Brain pericyte (primary cell): Measurements from ENCODE around the gene SNPH.
A peak's percentile ranks its signal among the peaks of the same experiment; 100 is the strongest.

ENCODE experiments used
- DNase-seq: peaks from one replicate; pipeline ENCODE4 v3.0.0-alpha.2; 2012; ENCODE audit warnings: low read depth, low spot score

SNPH gene

DNA sequence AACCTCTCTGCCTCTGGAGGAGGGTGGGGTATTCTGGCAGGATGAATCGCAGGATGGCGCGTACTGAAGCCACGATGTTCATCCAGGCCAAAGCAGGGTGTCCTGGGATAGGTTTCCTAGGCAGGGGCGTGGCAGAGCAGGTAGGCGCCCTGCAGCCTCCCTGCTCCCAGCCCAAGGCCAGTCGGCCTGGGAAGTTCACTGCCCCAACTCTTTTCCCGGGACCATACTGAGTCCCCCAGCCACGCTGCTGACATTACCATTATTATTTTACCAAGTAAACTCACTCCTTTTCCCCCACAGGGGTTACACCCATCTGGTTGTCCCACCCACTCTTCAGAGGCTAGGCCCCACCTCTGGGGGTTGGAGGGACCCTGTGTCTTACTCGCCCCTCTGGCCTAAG, 41.1 kb downstream of the SNPH start:
- no peak for DNase-seq

DNA sequence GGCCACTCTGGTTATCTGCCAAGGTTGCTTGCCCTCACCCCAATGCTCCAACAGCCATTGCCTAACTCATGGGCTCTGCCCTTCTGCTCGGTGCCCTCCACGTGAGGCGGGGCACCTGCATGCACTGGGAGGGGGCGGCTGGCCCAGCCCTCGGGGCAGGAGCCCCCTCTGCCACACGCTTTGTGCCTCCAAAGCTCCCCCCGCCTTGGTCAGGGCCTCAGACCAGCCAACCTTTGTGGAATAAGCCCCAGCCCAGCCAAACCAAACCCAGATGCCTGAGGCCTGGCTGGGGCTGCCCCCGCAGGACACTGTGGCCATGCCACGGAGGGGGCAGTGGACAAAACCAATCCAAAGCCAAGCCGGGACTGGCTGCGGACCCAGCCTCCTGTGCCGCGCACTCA, 41.5 kb downstream of the SNPH start:
- no peak for DNase-seq

DNA sequence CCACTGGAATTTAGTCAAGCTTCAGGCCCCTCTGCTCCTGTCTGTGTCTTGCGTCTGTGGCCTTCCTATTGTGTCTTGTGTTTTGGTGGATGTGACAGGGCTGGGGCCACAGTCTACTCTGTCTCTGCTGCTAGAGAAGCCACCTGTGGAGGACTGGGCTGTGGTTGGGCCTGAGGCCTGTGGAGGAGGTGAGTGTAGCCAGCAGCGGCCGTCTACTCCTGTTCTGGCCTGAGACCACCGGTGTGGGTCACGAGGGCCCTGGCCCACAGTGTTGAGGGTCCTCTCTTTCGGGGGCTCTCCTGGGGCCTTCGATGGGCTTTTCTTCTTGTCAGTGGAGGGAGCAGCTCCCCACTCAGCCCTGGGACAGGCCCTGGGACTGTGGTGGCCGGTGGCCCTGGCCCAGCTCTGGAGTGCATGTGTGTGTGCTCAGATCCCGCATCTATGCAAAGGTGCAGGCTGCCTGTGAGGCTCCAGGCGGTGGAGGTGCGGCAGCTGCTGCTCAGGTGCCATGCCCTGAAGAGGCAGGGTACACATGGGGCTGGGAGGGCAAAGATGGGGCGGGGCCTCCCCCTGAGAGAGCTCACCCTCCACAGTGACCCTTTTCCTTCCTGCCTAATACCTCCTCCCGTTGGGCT, 42.1 kb downstream of the SNPH start:
- no peak for DNase-seq

DNA sequence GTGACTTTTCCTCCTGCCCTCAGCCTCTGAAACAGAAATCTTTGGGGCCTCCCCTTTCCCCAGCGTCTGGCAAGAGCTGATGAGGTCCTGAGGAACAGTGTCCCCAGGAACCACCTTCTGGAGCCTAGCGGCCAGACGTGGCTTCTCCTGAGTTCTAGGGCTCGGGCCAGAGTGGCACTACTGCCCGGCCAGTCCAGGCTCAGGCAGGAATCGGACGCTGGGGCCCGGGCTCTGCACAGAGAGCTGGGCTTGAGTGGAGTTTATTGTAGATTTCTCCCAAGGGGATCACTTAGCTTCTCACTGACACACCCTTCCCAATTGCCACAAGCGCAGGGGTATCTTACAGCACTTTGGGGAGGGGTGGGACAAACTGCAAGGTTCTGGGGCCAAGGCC, 42.6 kb downstream of the SNPH start:
- DNase-seq, result no peak

DNA sequence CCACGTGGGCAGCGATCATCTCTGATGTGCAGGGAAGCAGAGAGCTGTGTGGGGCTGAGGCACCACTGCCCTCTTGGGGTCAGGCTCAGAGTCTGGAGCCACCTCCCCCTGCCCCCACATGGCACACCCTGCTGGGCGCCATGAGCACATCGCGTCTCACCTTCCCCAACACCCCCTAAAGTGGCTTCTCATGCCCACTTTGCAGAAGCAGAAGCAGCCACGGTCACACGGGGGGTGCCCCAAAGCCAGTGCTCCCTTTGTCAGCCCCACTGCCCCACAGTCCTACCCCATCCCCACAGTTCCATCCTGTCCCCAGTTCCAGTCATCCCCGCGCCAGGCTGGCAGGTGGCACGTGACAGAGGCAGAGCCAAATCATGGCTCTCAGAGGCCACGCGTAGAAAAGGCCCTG, 43.3 kb downstream of the SNPH start:
- no peak for DNase-seq

DNA sequence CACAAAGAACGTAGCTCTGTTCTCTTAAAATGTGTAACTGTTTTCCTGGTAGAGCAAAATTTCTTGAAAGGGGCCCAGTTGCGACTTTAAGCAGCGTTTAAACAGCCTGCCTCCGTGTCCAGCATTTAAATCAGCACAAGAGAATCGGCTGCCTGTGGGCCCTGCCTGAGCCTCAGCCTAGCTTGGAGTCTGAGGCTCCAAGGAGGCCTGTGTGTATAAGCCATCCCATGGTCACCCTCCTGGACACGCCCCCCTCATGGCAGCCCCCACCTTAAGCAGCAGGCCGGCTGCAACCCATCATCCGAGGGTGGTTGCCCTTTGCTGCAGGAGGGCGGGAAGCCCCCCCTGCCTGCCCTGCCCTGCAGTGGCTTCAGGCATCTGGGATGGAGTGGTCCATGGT, 44.0 kb downstream of the SNPH start:
- DNase-seq, result no peak

DNA sequence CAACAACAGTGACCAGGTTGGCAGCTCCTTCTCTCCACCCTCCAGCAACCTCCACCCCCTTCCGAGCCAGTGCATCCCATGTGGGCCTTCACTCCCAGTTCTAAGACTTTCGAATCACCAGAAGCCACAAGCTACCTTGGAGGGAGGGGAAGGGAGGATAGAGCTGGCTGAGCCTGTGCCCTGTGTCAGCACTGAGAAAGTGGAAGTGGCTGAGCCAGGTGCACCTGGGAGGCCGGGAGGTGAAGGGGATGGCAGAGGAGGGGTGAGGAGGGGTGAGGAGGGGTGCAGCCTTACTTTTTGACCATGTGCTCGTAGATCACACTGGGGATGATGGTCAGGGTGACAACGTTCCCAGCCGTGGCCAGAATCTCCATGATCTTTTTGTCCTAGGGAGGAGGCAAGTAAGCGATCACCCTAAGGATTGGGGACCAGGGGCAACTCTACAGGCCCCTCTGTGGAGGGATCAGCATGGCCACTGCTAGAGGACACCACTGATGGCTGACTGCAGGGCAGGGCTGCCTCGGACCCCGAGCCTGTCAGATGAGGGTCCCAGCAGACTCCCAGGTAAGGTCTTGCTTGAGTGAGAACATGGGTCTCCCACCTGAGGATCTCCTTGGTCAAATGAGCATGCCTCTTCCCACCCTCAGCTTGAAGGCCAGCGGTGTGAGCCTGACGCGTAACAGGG, 44.6 kb downstream of the SNPH start:
- DNase-seq, result no peak

DNA sequence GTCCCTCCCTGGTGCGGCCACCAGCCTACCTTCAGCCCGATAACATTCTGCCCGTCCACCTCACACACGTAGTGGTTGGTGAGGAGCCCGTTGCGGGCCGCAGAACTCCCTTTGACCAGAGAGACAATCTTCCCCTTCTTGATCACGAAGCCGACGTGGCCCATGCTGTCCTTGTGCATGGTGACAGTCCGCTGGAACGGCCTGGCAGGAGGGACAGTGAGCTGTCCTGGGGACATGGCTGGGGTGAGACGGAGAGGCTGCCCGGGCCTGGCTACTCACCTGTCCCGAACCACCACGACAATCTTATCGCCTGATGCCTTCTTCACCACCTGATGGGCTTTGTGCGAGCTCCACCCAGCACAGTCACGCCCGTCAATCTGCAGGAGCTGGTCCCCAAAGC, 46.2 kb downstream of the SNPH start:
- DNase-seq, result no peak

DNA sequence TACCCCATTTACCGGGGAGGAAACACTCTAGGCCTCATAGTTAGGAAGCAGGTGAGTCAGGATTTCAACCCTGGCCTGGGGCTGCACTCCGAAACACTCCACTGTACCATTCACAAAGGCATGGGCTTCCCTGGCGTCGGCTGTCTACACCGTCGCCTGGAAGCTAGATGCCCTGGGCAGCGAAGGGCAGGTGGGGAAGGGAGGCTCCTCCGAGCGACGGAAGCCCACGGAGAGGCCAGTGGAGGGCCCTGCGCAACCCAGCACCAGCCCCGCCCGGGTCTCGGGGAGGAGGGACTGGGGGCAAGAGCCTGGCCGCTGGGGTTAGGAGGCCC, 46.8 kb downstream of the SNPH start:
- DNase-seq, result no peak

DNA sequence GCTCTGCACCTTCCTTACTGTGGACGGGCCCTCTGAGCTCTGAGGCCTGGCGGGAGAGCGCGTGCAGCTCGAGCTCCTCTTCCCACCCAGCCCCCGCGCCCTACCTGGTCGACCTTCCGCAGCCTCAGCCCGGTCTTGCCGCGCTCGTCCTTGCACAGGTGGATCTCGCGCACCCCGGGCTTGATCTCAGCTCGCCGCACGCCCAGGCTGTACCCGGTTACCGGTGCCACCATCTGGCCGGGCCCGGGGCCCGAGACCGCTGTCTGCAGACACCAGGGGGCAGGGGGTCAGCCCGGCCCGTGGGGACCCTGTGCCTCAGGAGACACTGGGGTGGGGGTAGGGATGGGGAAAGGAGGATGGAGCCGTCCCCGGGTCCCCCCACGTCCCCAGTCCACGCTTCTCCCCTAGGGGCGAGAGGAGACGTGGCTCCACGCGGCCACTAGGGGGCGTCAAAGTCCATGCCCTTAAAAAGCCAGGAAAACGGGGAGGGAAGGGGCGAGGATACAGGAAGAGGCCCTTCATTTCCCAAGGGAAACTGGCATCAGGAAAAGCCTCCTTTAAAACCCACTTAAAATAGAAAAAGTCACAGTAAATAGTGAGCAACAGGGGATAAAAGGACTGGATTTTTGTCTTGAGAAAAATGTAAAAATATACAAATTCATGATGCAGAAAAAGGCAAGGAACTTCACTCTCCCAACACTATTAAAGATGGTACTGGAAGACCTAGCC, 47.3 kb downstream of the SNPH start:
- DNase-seq, result no peak

DNA sequence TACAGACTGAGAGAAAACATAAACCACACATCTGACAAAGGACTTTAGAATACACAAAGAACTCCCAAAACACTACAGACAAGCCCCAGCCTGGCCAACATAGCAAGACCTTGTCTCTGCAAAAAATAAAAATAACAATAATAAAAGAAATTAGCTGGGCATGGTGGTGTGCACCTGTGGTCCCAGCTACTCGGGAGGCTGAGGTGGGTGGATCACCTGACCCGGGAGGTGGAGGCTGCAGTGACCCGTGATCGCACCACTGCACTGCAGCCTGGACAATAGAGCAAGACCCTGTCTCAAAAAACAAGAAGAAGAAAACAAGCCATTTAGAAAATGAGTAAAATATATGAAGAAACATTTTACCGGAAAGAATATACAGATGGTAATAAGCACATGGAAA, 49.7 kb downstream of the SNPH start:
- no peak for DNase-seq

DNA sequence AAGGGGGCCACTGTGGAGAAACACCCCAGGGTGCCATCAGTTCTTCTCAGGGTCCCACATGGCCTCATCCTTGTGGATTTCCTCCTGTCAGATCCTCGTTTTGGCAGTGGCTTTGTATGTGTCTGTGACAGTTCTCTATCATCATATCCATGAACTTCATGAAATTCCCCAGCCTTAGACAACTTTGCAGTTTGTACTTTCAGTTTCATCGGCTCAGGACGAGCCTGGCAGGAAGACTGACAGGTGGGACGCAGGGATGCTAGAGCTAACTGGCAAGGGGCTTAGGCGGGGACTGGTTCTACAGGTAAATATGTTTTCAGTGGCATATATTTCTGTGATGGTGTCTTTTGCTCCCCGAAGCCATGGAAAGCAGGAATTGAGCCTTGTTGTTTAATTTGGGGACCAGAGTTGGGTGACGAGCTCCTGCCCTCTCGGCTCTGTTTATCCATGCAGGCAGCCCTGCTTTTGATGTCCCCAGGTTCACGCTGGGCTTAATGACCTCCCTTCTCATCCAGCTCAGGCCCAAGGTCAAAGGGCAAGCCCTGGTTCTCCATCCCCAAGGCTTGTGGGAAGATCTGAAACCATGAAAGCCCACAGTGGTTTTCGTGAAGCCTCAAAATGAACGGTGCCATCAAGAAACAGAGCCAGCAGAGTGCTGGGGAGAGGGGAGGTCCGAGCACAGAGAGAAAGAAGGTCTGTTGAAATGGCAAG, 51.6 kb downstream of the SNPH start:
- no peak for DNase-seq

DNA sequence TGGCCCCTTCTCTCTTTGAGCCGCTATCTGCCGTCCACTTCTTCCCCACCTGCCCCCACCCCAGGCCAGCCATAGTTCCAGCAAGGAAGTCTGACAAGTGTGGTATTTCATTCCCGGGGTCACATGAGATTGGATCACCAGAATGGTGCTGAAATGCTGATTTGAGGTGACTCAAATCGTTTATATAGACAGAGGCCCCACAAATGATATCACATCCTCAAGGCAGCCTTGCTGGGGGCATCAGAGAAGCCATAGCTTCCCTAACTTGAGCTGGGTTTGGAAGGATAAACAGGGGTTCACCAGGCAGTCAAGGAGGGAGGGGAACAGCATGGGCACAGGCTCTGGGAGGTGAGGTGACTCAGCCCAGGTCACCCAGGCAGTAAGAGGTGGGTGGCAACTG, 53.0 kb downstream of the SNPH start:
- no peak for DNase-seq

DNA sequence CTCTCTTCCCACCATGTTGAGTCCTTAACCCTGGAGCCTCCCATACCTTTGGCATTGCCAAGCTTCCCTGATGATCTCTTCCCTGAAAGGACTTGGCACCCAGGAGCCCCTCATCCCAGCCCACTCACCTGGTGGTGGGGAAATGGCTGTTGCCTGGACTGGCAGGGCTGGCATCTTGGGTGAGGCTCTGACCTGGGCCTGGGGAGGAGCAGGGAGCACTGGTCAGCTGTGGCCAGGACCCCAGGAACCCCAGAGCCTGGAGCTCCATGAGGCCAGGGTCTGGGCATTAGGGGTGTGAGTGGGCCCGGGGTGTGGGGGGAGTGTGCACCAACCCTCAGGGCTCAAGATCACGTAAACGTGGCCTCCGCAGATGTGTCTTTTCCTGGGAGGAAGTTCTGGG, 53.4 kb downstream of the SNPH start:
- DNase-seq, result no peak

DNA sequence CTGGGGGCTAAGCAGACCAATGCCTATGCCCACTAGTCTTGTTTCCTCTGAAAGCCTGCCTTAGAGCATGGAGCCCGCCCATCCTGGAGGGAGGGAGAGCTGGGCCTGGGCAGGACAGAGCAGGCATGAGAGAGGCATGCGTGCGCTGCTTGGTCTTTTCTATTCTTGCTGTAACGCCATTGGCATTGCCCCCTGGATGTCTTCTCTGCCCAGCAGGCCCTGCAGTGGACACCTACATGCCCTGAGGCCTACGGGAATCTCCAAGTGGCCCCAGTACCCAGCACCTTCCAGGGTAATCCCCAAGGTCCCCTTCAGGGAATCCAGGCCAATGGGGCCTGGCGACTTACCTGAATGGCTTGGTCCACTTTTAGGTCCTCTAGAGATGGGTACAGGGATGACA, 53.9 kb downstream of the SNPH start:
- no peak for DNase-seq

DNA sequence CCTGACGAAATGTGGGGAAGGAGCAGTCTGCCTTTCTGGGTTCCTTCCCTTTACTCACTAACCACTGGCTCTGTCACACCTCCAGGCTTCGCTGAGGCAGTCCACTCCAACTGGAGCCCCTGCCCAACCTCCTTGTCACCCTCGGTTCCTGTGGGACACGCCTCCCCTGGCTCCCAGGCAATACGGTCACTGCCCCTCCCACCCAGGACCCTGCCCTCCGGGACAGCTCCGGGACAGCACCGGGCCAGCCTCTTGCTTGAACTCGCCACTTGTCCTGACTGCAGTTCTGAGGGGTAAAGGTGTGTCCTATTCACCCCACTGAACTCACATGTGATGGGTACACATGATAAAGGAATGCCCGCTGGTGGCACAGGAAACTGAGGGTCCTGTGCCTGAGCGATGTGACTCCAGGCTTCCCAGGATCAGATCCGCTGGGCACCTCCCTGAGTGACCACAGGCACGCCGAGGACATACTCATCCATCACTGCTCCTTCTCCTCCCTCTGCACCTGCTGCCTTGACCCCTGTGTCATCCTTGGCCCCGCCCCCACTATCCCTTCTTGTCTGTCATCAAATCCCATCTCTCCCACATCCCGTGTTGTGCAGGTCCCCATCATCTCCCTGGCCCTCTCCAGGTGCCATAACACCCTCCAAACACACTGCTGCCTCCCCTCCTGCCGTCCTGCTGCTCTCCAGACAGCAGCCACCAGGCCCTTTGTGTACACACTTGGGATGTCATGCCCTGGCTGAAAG, 55.0 kb downstream of the SNPH start:
- DNase-seq, result no peak

DNA sequence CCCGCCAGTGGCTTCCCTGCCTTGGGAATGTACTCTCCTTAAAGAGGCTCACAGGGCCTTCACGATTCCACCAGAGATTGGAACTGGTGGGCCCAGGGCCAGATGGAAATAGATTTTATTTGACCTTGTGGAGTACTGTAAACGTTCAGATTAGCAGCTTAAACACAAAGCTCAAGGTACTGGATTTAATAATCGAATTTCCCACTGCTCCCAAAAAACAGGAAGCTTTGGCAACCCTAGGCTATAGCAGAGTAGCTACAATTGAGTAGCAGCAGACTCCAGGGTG, 55.5 kb downstream of the SNPH start:
- no peak for DNase-seq

DNA sequence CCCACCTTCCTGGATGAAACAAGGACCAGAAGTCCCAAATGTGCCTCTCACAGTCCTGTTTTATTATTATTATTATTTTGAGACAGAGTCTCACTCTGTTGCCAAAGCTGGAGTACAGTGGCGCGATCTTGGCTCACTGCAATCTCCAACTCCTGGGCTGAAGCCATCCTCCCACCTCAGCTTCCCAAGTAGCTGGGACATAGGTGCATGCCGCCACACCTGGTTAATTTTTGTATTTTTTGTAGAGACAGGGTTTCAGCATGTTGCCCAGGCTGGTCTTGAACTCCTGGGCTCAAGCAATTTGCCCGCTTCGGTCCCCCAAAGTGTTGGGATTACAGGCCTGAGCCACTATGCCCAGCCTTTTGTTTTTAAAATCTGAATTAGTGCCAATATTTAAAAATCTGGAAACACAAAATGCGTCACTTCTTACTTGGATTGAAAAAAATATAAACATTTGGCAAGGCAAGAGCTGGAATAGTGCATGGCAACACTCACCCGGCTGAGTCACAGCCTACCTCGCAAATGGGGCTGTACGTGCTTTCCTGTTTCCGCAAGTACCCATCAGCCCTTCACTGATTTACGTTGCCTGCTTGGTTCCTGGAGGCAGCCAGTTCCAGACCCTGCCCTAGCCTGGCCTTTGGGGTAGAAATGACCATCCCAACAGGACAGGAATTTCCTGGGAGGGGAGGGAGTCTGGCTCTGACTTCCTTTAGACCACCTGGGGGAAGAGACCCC, 56.6 kb downstream of the SNPH start:
- peak; percentile 49 for DNase-seq

DNA sequence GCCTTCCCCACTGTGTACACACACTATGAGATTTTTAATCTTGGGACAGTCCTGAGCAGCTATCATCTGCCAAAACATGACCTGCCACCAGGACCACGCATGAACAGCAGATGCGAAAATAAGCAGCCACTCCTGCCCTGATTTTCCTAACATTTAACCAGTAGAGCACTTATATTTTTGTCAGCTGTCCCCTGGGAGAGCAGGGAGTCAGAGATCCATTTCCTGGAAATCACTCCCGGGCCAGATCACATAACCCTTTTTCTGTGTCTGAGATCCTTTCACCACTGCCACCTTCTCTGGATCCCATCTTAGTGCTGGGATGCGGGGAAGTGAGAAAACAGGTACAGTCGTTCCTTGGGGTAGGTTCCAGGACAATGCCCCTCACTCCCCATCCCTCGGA, 57.2 kb downstream of the SNPH start:
- DNase-seq, result no peak

DNA sequence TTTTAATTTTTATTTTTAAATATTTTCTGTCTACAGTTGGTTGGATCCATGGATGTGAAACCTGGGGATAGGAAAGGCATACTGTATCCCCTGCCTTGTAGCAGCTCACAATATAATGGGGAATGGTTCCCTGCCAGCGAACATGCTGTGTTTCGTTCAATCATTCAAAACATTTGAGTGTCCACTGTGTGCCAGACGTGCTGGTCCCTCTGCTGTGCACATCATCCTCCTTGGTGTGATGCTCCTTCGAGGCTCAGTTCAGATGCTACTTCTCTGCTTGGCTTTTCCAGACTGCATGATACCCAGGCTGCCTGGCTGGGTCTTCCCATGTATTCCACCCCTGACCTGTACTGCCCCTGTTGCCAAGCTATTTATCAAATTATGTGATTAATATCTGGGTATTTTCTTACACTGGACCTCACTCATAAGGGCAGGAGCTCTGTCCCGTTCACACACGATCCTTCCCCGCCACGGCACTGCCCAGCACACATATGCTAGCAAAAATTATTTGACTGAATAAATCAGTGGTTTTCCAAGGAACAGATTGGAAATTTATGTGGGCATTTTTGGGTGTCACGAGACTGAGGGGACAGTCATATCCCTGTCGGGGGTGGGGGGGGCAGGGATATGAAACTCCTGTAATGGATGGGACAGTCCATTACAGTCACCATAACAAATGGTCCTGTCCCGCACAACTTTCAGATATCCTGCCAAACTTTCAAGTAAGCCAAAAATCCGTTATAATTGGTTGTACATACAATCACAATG, 57.9 kb downstream of the SNPH start:
- DNase-seq, result no peak
